Sigmoid colon (tissue), 7 donors: ENCODE results near the gene CCNF. TPM values are rescaled to one million over a fixed set of nuclear protein-coding genes. Genes with fewer than 3 reads are reported as not detected.

Experiments used
- DNase-seq: peaks from one replicate; pipeline ENCODE4 v3.0.0-alpha.2; 2019
- H3K27ac ChIP-seq, 4 donors: fragments of 200-600 bp; sonication (generic); one replicate each; pipeline ENCODE4 v1.5.1; 2016 to 2019; ENCODE audit warnings: mild to moderate bottlenecking in 1 of 4
- H3K27me3 ChIP-seq, 3 donors: fragments of 200-600 bp; sonication (generic); one replicate each; pipeline ENCODE4 v1.5.1; 2019; ENCODE audit warnings: mild to moderate bottlenecking in 1 of 3
- H3K36me3 ChIP-seq, 4 donors: fragments of 200-600 bp; sonication (generic); one replicate each; pipeline ENCODE4 v1.5.1; 2016 to 2019
- H3K4me1 ChIP-seq, 4 donors: fragments of 200-600 bp; sonication (generic); one replicate each; pipeline ENCODE4 v1.5.1; 2017 to 2019
- H3K4me3 ChIP-seq, 4 donors: fragments of 200-600 bp; sonication (generic); one replicate each; pipeline ENCODE4 v1.5.1; 2017 to 2019; ENCODE audit warnings: mild to moderate bottlenecking in 2 of 4, moderate library complexity in 1 of 4
- H3K9me3 ChIP-seq, 4 donors: fragments of 200-600 bp in 3 of 4; sonication (generic) in 3 of 4; one replicate each; pipeline versions ENCODE4 v1.5.1 to v1.6.1; 2013 to 2019
- CTCF ChIP-seq, 4 experiments: fragments of 450-650 bp in 3 of 4; fragments of 200-600 bp in 1 of 4; IDR thresholded peaks; one replicate each; pipeline ENCODE4 v1.5.1; 2016 to 2019; ENCODE audit warnings: antibody characterized with exemption in 4 of 4, mild to moderate bottlenecking in 3 of 4, moderate library complexity in 2 of 4
- EP300 ChIP-seq, 4 donors: sonication (generic); formaldehyde crosslinking; IDR thresholded peaks; one replicate each; pipeline ENCODE4 v1.6.1; 2017; ENCODE audit warnings: antibody characterized with exemption in 4 of 4
- POLR2A ChIP-seq, 2 donors: fragments of 450-650 bp; IDR thresholded peaks; one replicate each; pipeline ENCODE4 v1.6.1; 2016; ENCODE audit warnings: antibody characterized with exemption in 2 of 2, mild to moderate bottlenecking in 2 of 2, moderate library complexity in 2 of 2
- POLR2AphosphoS5 ChIP-seq, 4 donors: sonication (generic); formaldehyde crosslinking; IDR thresholded peaks; one replicate each; pipeline ENCODE4 v1.6.1; 2017; ENCODE audit warnings: antibody characterized with exemption in 4 of 4
- WGBS, 2 donors: extraction: QIAGEN DNeasy Blood & Tissue Kit; methylation state at CpG; one replicate each; pipeline ENCODE4 v1.1.7; 2013; 5-methylcytosine and 5-hydroxymethylcytosine counted together
- intact Hi-C: fragments of 100-400 bp; cut with DNase I; formaldehyde crosslinking; loops from one replicate; pipeline ENCODE4 v1.15.1; 2023
- polyA plus RNA-seq, 3 donors: library from polyadenylated mRNA; stranded (reverse); fragments of 200-250 nt; gene quantifications; one replicate each; pipeline ENCODE4 v1.2.3, GENCODE V29; 2013
- total RNA-seq, 4 donors: library from RNA; depleted of rRNA; stranded (reverse); fragments of >200 nt; gene quantifications; one replicate each; pipeline ENCODE4 v1.1.0, GENCODE V29; 2016
- donor health status: healthy with polysubstance abuse.
- donor health status: Bipolar disorder and iron deficiency.
- donor health status: healthy.

CCNF gene
- total and polyA plus RNA-seq, 7 donors: 0.60 to 11.6 (median 1.2) TPM

GRCh38 chr16:2474877-2475412 lies 45.7 kb downstream of the CCNF start, which contains the start of gene TBC1D24:
TSS of gene TBC1D24 (plus strand) at chr16:2475127. CDS start at chr16:2496149, 21,022 bp downstream.
- Histone ChIP-seq H3K9me3 (no peaks in the 10 kb centered on the region), H3K36me3 (no peaks in the 10 kb centered on the region), H3K27me3 (peaks cover 25 to 37% (median 35%) of the 10 kb centered on the region in 3 donors), H3K27ac (peak within 1 kb of the TSS; percentile 84 to 89 (median 88)), H3K4me3 (peak within 1 kb of the TSS; percentile 60 to 88 (median 74)), H3K4me1 (peaks cover 0 to 48% (median 39%) of the 10 kb centered on the region in 4 donors)
- 1% methylated on average over 77 of the region's 77 CpGs for WGBS, 2 donors
- peak; percentile 92 for DNase-seq
- intact Hi-C loops: loop anchor here (2.0 to 5.0 kb wide), 2 partner anchors 26 to 37 kb away; partner anchors contain the start of gene ATP6V0C
- TF ChIP-seq POLR2AphosphoS5 (IDR thresholded peaks at IDR 0.05) (peak; percentile 52 to 88 (median 80)), POLR2A (IDR thresholded peaks at IDR 0.05) (peak in 1 of 2 donors; percentile 20), EP300 (IDR thresholded peaks at IDR 0.05) (no peak)

DNA sequence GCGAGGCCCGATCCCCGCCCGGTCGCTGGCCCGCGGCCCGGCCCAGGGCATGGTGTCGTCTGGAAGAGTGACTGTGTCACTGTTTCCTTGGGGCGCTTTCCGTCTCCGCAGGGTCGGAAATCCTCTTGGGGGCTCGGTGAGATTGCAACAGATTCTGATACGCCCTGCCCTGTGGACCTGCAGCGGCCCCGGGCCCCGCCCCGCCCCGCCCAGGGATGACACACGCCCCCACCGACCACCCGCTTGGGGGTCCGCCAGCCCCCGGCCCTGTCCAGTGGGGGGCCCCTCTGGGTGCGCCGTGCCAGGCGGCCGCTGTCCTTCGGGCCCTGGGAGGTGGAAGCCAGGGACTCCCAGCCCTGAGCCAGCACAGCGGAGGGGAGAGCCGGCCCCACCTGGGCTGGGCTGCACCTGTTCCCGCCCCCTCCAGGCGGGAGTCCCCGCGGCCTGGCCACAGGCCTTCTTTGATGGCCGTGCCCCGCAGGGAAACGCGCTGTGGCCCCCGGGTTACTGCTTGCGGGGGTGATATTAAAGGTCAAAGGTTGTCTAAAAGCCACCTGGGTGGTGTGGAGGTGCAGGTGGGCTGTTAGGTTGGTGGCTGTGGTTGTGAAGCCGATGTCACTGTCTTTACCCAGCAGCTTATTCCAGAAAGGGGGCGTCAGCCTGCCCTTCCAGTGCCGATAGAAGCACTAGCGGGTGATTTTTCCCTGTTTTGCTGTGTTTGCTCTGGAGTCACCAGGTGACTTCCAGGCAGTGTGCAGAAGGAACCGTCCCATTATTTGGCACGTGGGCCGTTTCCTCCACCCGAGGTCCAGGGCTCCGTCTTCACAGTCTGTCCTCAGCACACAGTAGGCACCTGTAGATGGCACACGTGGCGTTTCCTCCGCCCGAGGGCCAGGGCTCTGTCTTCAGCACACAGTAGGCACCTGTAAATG lies 46.4 kb downstream of the CCNF start:
- TF ChIP-seq POLR2AphosphoS5 (IDR thresholded peaks at IDR 0.05): no peak
- TF ChIP-seq POLR2A (IDR thresholded peaks at IDR 0.05): no peak
- DNase-seq: no peak
- intact Hi-C loops: loop anchor here (2.0 to 5.0 kb wide), 2 partner anchors 25 to 37 kb away; partner anchors contain the start of gene ATP6V0C
- Histone ChIP-seq H3K36me3 (no peaks in the 10 kb centered on the region), H3K4me1 (peaks cover 0 to 48% (median 38%) of the 10 kb centered on the region in 4 donors), H3K9me3 (no peaks in the 10 kb centered on the region), H3K27me3 (peaks cover 25 to 30% (median 28%) of the 10 kb centered on the region in 3 donors), H3K4me3 (peak overlapping the region; percentile 39 to 88 (median 74)), H3K27ac (peak overlapping the region; percentile 9 to 89 (median 64))
- WGBS, 2 donors: 6 to 14% methylated on average over 55 of the region's 55 CpGs

DNA sequence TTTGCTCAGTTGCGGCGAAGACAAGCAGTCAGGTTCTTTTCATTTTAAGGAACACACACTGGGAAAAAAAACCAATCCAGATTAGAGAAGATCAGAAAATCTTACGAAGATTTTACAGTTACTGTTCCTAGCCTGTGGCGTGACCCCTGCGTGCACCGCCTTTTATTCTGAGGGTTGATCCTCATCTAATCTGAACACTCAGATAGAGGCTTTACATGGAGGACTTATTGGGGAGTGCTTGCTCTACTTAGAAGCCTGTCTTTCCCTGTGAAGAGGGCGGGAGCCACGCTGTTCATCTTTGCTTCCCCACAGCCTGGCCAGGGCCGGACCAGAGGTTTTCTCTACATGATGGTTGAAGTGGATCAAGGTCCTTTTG lies 47.1 kb downstream of the CCNF start:
- H3K4me3 ChIP-seq: no peak overlapping the region
- TF ChIP-seq CTCF (IDR thresholded peaks at IDR 0.05): no peak
- TF ChIP-seq POLR2AphosphoS5 (IDR thresholded peaks at IDR 0.05): no peak
- TF ChIP-seq EP300 (IDR thresholded peaks at IDR 0.05): no peak
- TF ChIP-seq POLR2A (IDR thresholded peaks at IDR 0.05): no peak
- H3K4me1 ChIP-seq: peaks cover 0 to 41% (median 32%) of the 10 kb centered on the region in 4 donors
- H3K36me3 ChIP-seq: no peaks in the 10 kb centered on the region
- intact Hi-C loops: loop anchor here (5.0 kb wide), 1 partner anchor 36 kb away; the partner anchor contains the start of gene ATP6V0C
- H3K27ac ChIP-seq: no peak overlapping the region
- 90 to 91% methylated on average over 9 of the region's 9 CpGs for WGBS, 2 donors
- no peaks in the 10 kb centered on the region for H3K9me3 ChIP-seq
- DNase-seq: no peak
- H3K27me3 ChIP-seq: peaks cover 18 to 23% (median 21%) of the 10 kb centered on the region in 3 donors

GRCh38 chr16:2476741-2477140 lies 47.5 kb downstream of the CCNF start:
- H3K27ac ChIP-seq: no peak overlapping the region
- 87 to 90% methylated on average over 3 of the region's 3 CpGs for WGBS, 2 donors
- no peaks in the 10 kb centered on the region for H3K36me3 ChIP-seq
- intact Hi-C loops: loop anchor here (5.0 kb wide), 1 partner anchor 36 kb away; the partner anchor contains the start of gene ATP6V0C
- no peak for TF ChIP-seq POLR2AphosphoS5 (IDR thresholded peaks at IDR 0.05)
- TF ChIP-seq POLR2A (IDR thresholded peaks at IDR 0.05): no peak
- no peak for TF ChIP-seq CTCF (IDR thresholded peaks at IDR 0.05)
- no peak for TF ChIP-seq EP300 (IDR thresholded peaks at IDR 0.05)
- H3K4me3 ChIP-seq: no peak overlapping the region
- H3K4me1 ChIP-seq: peaks cover 0 to 38% (median 28%) of the 10 kb centered on the region in 4 donors
- no peaks in the 10 kb centered on the region for H3K9me3 ChIP-seq
- H3K27me3 ChIP-seq: peaks cover 14 to 19% (median 17%) of the 10 kb centered on the region in 3 donors
- no peak for DNase-seq

DNA sequence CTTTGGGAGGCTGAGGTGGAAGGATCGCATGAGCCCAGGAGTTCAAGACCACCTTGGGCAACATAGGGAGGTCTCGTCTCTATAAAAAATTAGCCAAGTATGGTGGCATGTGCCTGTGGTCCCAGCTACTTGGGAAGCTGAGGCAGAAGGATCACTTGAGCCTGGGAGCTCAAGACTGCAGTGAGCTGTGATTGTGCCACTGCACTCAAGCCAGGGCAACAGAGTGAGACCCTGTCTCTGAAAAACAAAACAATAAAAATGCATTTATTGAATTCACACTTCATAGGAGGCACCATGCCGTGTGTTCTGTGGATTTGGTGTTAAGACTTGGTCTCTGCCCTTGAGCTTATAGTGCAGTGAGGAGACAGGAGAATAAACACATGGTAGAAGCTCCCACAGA lies 48.1 kb downstream of the CCNF start:
- Histone ChIP-seq H3K27ac (no peak overlapping the region), H3K9me3 (no peaks in the 10 kb centered on the region), H3K36me3 (no peaks in the 10 kb centered on the region), H3K4me3 (no peak overlapping the region), H3K4me1 (peaks cover 0 to 40% (median 29%) of the 10 kb centered on the region in 4 donors), H3K27me3 (peaks cover 10 to 13% (median 11%) of the 10 kb centered on the region in 3 donors)
- TF ChIP-seq CTCF (IDR thresholded peaks at IDR 0.05) (no peak), POLR2AphosphoS5 (IDR thresholded peaks at IDR 0.05) (no peak), EP300 (IDR thresholded peaks at IDR 0.05) (no peak), POLR2A (IDR thresholded peaks at IDR 0.05) (no peak)
- WGBS, 2 donors: 93 to 96% methylated on average over 3 of the region's 3 CpGs
- intact Hi-C loops: loop anchor here (5.0 kb wide), 1 partner anchor 35 kb away; the partner anchor contains the start of gene ATP6V0C
- no peak for DNase-seq
